GM18498 (cell line): ENCODE measurements around the gene USP6NL.
"Not testable (repeated sequence)": the region's sequence is repeated elsewhere in the genome, so short reads cannot be mapped to it uniquely, and the experiment has no call there.

Source experiments
- ATAC-seq: cut with Tn5 transposase; IDR thresholded peaks from one replicate; pipeline ENCODE4 v1.9.1; 2021; ENCODE audit warnings: mild to moderate bottlenecking, moderate library complexity; ENCODE audit not compliant: unreplicated experiment

Gene USP6NL

GRCh38 chr10:11520892-11521291 lies 90.6 kb downstream of the USP6NL start:
- ATAC-seq = no peak

- ATAC-seq = peak; percentile 46
Observed at GRCh38 chr10:11517150-11517549, 94.3 kb downstream of the USP6NL start.

- ATAC-seq = peak; percentile 51
Observed at GRCh38 chr10:11516431-11516746, 95.1 kb downstream of the USP6NL start.

DNA sequence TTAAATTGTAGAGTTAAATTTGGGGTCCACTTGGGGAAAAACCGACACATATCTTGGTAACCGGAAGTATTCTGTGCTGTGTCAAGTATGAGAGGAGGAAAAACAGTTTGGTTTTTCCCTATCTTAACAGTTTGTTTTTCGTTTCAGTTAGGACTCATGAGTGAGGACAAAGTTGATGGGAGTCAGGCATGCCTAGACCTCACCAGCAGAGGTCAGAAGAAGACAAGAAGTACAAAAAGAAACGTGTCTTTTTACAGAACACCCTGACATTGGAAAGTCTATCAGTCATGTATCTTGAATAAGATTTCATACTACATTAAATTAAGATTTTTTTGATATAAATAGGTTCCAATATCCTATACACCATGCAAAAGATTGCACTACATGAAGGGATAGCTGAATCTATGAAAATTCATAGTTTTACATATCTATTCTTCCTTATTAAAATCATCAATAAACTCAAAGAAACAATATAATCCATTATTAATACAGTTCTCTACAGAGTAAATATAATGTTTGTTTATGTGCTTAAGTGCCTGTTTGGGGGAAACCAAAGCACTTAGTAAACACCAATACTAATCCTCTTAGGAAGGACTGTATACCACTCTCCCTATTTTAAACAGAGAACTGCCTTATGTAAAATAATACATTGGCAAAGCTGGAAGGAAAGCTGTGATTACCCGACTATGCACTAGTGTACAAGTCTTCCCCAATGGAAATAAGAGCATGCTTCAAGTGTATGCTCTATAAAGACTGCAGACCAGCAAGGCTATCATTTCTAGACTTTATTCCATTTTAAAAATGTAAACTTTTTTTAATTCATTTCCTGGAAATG lies 95.6 kb downstream of the USP6NL start:
- ATAC-seq = peak; percentile 59

DNA sequence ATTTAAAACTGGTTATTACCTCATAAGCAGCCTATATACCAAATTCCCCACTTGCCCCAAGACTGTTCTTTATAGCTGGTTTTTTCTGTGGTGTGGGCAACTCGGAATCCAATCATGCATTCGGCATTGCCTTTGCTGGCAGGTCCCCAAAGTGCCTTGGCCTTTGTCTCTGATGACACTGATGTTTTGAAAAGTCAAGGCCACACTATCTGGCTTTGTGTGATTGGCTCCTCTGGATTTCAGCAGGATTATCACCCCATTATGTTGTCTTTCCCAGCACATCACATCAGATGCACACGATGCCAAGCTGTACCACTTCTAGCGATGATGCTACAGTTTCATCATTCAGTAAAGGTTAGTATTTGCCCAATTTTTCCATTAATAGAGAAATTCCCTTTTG lies 97.7 kb downstream of the USP6NL start:
- ATAC-seq = no peak

- ATAC-seq = no peak
Observed at GRCh38 chr10:11512596-11512995, 98.9 kb downstream of the USP6NL start.

- no peak for ATAC-seq
Observed at GRCh38 chr10:11511321-11511720, 100.1 kb downstream of the USP6NL start.

DNA sequence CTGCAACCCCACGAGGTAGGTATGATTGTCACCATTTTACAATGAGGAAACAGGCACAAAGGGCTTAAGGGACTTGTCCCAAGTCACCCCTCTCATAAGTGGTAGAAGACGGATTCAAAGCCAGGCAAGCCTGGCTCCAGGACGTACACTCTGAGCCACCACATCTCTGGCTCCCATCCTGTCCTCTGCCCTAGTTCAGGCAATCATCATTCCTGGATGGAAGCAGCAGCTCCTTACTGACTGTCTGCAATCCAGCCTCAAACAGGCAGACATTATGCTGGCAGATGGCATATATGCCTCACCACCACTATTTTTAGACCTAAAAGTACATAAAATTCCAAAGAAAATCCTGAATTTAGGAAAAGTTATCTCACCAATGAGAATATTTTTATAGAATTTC lies 100.7 kb downstream of the USP6NL start:
- ATAC-seq = no peak

DNA sequence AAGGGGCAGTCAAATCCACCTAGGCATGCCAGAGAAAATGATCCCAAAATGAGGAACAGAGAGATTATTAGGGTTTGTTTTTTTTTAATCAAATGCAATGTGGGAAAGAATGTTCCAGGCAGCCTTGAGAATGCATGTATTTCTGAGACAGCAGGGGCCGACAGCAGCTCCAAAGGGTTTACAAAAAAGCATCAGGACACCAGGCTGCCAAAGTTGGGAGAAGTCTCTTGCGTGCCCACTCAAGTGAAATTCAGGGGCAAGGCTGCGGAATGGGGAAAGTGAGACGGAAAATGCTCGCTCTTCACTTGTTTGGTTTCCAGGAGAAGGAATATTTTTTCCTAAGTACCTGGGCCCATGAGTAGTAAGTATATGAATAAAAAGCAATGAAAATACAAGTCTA lies 101.2 kb downstream of the USP6NL start:
- ATAC-seq = no peak

DNA sequence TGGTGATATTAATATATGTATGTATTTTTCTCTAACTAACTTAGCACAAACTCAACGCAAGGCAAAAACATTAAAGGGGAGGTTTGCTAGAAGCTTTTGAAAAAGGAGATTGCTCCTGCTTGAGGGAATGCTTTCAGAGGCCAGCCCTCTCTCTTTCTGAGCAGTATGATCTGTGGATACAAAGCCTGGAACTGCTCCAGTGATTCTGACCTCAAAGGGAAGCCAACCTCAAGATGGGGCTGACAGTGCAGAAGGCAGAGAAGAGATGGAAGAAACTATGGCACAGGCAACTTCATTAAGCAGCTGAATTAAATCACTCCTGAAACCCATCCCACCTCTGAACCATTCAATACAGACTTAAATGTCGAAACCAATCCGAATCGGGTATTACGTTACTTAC lies 102.4 kb downstream of the USP6NL start:
- no peak for ATAC-seq

- no peak for ATAC-seq
Observed at GRCh38 chr10:11506247-11506789, 105.1 kb downstream of the USP6NL start.

- ATAC-seq = no peak
Observed at GRCh38 chr10:11505639-11506038, 105.8 kb downstream of the USP6NL start.

- ATAC-seq = no peak
Observed at GRCh38 chr10:11504566-11505285, 106.7 kb downstream of the USP6NL start.

GRCh38 chr10:11501600-11501999 lies 109.8 kb downstream of the USP6NL start:
- ATAC-seq = no peak

GRCh38 chr10:11499425-11500071 lies 111.9 kb downstream of the USP6NL start:
- peak; percentile 70 for ATAC-seq

DNA sequence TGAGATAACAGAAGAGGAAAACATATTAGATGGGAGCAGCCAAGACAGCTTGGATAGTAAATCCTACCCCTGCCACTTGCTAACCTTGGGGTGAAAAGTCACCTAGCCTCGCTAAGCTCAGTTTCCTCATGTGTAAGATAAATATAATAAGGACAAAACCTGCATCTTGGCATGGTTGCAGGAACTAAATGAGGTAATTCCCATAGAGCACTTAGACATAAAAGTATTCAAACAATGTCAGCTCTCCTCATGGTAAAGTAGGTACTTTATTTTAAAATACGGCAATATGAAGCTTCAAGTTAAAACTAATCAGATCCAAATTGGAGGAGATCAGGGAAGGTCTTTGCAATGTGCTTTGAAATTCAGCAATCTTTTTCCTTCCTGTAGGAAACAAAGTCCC lies 113.1 kb downstream of the USP6NL start:
- ATAC-seq = no peak

- ATAC-seq = not testable (repeated sequence)
Observed at GRCh38 chr10:11494923-11495322, 116.5 kb downstream of the USP6NL start.

DNA sequence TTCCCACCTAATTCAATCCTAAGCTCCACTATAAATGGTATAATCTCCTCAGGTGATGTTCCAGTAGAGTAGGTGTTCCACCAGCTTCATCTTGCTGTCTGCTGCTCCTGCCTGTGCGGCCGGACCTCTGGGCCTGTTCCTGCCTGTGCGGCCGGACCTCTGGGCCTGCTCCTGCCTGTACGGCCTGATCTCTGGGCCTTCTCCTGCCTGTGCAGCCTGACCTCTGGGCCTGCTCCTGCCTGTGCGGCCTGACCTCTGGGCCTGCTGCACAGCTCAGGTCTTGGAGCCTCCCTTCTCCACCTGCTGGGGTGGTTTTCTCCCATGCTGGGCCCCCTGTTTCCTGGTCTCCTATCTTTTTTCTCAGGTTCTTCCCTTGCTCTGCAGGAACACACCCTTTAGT lies 117.8 kb downstream of the USP6NL start:
- no peak for ATAC-seq

GRCh38 chr10:11491087-11491486 lies 120.4 kb downstream of the USP6NL start:
- no peak for ATAC-seq

DNA sequence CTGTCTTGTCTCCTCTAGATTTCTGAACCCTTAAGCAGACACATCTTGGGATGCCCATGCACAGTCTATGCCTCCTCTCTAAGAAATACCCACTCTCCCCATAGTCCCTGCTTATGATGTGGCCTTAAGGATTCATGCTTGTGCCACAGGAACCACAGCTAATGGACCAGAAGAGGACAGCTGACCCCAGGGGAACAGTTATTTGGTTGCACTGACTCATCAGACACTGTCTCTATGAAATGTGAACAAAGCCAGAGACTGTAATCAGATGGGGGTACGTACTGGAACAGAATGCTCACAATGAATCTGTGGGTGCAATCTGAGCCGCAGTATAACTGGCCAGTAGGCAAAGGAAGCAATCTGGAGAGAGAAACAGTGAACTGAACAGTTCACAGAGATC lies 121.9 kb downstream of the USP6NL start:
- no peak for ATAC-seq

GRCh38 chr10:11488126-11488525 lies 123.3 kb downstream of the USP6NL start:
- no peak for ATAC-seq
